GM21576 (cell line): ENCODE measurements around the gene KIAA0753.
"Not testable (repeated sequence)": the region's sequence is repeated elsewhere in the genome, so short reads cannot be mapped to it uniquely, and the experiment has no call there.

ENCODE experiments used
- ATAC-seq: cut with Tn5 transposase; IDR thresholded peaks from one replicate; pipeline ENCODE4 v1.9.1; 2021; ENCODE audit warnings: mild to moderate bottlenecking, moderate library complexity; ENCODE audit not compliant: unreplicated experiment

The KIAA0753 gene

GRCh38 chr17:6603744-6604325, 36.7 kb downstream of the KIAA0753 start:
- no peak for ATAC-seq

DNA sequence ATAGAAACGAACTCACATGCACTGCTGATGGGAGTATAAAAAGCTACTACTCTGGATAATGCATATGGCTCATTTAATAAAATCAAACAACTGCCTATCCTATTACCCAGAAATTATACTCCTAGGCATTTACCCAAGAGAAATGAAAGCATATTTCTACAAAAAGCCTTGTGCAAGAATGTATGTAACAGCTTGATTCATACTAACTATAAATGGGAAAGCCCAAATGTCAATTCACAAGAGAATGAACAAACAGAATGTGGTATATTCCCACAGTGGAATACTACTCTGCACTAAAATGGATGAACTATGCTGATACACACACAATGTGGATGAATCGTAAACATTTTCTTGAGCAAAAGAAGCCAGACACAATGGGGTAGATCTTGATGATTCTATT, 38.4 kb downstream of the KIAA0753 start:
- ATAC-seq: no peak

GRCh38 chr17:6599364-6599763, 41.1 kb downstream of the KIAA0753 start:
- ATAC-seq: no peak

DNA sequence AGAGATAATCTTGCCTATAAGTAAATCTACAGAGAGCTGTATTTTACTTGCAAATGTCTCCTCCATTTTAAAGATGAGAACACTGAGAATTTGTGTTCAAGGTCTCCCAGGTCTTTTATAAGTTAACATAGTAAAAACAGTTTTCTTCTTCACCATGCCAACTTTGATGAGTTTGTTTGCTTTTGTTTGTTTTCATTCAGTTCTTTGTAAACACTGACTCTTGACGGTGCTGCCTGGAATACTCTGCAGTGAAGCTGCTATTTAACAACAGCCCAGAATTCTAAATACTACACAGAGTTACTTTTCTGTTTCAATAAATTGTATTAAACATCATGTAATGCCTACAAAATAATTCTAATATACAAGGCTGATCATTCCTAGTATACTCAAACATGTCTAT, 42.8 kb downstream of the KIAA0753 start:
- no peak for ATAC-seq

DNA sequence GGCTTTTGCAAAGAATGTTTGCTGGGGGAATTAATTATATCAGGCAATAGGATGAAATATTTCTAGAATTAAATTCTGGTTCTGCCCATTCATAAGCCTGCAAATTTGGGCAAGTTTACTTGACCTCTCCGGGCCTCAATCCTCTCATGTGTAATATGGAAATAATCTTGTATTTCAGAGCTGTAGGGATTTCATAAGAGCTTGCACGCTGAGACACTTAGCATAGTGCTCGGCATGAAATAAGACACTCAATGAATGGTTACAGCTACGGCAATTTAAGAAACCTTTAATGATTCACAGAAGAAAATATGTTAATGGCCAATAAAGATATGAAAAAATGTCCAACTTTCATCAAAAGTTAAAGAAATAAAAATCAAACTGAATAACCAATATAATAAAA, 43.6 kb downstream of the KIAA0753 start:
- no peak for ATAC-seq

DNA sequence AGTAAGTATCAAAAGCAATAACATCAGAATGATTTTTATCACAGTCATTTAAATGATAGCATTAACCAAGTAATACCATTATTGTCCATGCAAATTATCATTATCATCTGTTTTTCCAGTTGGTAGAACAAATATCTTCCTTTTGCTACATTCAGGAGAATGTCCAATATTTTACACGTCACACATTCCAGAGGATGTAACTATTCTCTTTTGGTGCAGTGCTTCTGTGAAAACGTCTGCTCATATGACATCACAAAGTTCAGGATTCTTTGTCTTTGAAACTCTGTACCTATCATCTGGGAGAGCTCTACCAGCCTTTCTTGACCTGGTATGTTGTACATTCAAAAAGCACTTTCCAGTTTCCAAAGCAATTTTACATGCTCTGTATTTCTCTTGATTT, 44.0 kb downstream of the KIAA0753 start:
- no peak for ATAC-seq

DNA sequence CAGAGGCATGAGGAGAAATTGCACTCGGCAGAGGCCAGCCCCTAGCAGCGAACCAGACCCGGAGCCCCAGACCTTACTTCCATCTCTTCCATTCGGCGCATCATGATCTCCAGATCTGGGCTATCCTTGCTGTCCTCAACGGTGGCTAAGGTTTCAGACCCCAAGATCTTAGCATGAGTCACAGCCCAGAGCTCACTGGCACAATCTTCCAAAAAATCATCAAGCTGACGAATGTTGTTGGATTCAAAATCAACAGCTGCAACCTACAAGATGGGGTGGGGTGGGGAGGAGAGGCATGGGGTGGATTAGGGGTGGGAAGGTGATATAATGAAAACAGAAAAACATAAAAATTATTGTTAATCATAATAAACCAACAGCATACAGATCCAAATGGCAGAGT, 44.4 kb downstream of the KIAA0753 start:
- no peak for ATAC-seq

GRCh38 chr17:6593371-6593770, 47.1 kb downstream of the KIAA0753 start:
- ATAC-seq: not testable (repeated sequence)

DNA sequence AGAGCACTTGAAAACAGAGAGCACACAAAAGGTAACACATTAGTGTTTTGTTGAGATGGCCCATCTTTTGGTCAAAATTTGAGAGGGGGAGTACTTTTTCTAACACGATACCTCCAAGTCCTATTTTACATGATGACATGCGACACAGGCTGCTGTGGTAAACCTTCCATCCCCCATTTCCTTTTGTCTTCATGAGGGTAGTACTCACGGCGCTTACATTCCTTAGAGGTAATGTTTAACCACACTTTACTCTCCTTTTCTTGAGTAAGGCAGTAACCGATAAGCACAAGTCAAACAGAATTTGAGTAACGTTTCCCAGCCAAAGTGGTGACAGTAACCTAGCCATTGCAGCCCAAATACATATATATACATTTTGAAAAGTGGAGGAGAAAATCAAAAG, 48.3 kb downstream of the KIAA0753 start:
- no peak for ATAC-seq

DNA sequence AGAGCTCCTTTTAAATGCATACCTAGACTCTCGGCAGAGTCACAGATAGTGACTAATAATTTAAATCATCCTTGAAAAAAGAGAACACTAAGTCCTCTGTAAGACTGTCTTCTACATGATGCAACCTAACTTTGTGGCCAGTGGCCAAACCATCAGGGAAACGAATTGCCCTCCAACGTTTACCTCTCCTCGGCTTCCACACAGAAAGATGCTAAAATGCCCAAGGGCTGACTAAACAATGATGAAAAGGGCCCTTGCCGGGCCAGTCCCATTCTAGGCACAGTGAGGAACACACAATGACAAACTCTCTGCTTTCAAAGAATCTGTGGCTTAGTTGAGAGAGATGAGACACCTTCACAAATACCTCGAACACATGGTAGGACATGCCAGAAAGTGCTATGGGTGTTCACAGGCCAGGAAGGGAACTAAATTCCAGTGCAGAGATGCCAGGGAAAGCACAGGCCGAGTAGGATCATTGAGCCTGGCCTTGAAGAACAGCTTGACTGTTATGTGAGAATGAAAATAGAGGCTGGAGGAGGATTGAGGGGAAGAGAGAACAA, 48.8 kb downstream of the KIAA0753 start:
- ATAC-seq: no peak

GRCh38 chr17:6589266-6589946, 51.1 kb downstream of the KIAA0753 start:
- ATAC-seq: no peak

GRCh38 chr17:6588165-6588564, 52.3 kb downstream of the KIAA0753 start:
- no peak for ATAC-seq

GRCh38 chr17:6587310-6587709, 53.2 kb downstream of the KIAA0753 start:
- no peak for ATAC-seq

DNA sequence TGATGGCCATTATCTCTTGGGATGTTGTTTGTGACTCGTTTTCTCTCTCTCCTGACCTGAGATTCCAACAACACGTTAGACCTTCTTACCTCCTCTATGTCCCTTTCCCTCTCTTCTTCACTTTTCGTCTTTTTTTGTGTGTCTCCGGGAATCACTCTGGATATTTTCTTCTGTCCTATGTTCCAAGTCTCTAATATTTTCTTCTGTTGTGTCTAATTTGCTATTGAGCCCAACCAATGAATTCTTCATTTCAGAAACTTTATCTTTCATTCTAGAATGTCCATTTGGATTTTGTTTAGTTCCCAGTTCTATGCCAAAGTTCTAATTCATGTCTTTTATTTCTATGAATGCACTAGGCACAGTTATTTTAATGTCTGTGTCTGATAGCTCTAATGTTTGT, 57.1 kb downstream of the KIAA0753 start:
- no peak for ATAC-seq

GRCh38 chr17:6580625-6581024, 59.9 kb downstream of the KIAA0753 start:
- ATAC-seq: no peak

DNA sequence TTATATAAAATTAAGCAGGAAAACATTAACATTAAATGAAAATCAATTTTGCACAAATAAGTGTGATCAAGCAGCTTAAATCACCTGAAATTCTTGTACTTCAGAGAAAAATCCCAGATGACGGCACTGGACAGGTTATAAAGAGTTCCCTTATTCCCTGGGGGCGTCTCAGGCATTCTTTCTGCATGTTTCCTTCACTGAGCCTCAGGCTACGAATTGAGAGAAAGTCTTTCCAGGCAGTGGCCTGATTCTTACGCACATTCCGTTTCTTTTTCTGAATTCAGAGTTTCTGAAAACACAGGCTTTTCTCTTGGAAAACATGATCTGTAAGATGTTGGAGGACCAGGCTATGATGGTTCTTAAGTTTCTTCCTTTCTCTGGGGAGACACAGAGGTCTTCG, 62.0 kb downstream of the KIAA0753 start:
- ATAC-seq: no peak

DNA sequence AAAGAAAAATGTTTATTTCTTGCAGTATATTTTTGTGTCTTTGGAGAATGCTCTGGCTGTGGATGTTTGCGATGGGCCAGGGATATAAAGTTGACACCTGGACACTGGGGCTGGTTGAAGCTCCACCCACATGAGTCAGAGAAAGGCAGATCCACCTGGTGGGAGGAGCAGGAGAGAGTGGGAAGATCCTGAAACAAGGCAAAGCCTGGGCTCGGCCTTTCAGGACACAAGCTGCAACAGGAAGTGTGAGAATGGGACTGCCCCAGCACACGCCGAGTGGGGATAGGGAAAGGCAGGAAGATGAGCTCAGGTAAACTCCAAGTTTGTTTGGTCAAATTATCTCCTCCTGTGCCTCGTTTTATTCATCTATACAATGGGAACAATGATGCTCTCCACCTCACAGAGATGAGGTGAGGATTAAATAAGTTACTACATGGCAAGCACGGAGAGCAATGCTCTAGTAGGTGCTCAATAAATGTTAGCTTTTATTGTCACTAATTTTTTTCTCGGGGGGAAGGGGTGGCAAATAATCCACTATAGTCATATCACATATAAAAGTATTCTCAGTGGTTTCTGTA, 62.7 kb downstream of the KIAA0753 start:
- ATAC-seq: no peak

- ATAC-seq: no peak
Measured at GRCh38 chr17:6576038-6576785, 64.3 kb downstream of the KIAA0753 start.

GRCh38 chr17:6575596-6575988, 64.9 kb downstream of the KIAA0753 start:
- no peak for ATAC-seq

- no peak for ATAC-seq
Measured at GRCh38 chr17:6574687-6575595, 65.6 kb downstream of the KIAA0753 start.
